GM19397 (cell line): Measurements from ENCODE around the gene INO80B.
"Not testable (repeated sequence)": the region's sequence is repeated elsewhere in the genome, so short reads cannot be mapped to it uniquely, and the experiment has no call there.

Experiments
- ATAC-seq: cut with Tn5 transposase; IDR thresholded peaks from one replicate; pipeline ENCODE4 v1.9.1; 2021; ENCODE audit warnings: mild to moderate bottlenecking, moderate library complexity; ENCODE audit not compliant: unreplicated experiment

INO80B gene

DNA sequence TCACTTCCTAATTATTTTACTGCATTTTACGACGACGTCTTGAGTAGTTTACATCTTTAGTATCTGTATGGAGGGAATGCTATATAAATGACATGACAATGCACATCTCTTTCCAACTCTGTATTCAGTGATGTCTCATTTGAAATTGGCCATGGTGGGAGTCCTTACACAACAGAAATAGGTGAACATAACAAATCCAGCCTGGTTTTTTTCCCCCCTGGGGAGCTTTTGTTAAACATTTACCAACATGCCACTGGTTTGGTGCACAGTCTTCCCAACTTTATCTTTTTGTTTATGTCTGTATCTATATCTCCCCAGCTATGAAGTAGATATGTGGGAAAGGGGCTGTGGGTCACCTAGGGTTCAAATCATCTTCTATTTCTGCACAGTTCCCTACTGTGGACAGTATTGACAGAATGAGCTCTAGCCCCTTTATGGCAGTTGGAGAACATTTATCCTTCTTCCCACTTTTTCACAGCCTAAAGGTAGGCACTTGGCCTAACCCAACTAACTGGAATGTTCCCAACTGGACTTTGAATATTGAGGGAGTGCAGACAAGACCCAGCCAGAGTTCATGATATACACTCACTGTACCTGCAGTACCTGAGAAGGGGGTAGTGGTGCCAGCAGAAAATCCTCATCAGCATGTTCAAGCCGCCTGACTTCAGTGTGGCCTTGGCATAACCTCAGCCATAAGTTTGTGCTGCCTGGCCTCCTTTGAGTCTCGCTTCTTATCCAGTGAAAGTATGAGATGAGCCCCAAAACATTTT lies 7.5 kb upstream of the INO80B start:
- no peak for ATAC-seq

DNA sequence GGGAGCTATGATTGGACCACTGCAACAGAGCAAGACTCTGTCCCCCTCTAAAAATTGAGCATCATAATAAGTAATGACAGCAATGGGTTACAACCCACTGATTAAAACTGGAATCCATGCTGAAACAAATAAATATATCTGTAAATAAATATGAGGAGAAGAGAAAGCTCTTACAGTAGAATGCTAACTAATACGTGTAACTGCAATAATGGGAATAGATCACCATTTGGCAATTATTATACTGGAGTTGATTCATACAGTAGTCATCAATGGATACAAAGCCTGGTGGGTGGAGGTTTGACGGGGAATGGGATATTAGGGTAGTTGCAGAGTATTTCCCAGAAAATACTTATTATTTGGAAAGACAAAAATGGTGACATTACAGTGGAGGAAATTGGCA lies 6.1 kb upstream of the INO80B start:
- ATAC-seq, result no peak

DNA sequence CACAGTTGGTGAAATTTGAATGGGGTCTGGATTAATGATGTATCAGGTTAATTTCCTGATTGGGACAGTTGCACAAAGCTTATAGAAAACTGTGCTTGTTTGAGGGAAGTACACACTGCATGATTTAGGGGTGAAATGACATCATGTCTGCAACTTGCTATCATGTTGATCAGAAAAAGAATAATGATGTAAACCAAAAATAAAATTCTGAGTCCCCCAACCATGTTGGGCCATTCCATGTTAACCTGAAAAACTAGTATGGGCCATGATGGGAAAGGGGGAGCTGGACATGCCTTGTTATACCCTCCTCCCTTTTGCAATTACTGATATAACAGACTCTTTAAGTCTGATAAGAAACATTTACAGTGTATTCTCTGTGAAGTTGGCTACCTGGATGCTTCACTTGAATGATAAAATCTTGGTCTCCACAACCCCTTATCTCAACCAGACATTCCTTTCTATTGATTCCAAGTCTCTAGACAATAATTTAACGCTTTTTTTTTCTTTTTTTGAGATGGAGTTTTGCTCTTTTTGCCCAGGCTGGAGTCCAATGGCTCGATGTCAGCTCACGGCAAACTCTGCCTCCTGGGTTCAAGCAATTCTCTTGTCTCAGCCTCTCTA lies 4.2 kb upstream of the INO80B start:
- no peak for ATAC-seq

- ATAC-seq, result no peak
Measured at GRCh38 chr2:74457129-74457548, 2.3 kb downstream of the INO80B start.

DNA sequence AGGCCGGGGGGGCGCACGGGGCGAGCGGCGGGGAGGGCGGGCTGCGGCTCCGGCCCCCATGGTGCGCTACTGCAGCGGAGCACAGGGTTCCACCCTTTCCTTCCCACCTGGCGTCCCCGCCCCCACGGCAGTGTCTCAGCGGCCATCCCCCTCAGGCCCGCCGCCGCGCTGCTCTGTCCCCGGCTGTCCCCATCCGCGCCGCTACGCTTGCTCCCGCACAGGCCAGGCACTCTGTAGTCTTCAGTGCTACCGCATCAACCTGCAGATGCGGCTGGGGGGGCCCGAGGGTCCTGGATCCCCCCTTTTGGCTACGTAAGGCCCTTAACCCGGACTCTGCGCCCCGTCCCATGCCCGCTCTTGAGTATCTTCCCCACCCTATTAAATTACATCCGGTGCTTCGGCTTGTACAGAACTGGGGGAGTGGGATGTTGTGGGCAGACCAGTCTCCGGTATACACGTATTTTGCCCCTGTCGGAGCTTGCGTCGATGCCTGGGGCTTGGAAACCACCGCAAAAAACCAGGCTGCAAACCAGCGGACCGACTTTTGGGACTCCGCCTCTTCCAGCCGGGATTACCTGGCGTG lies 2.8 kb downstream of the INO80B start:
- peak; percentile 37 for ATAC-seq

GRCh38 chr2:74458132-74458937 lies 3.4 kb downstream of the INO80B start, which contains the start of gene WBP1:
TSS of gene WBP1 (plus strand) at chr2:74458438. CDS start at chr2:74458603, 165 bp downstream.
- peak; percentile 78 for ATAC-seq

GRCh38 chr2:74458938-74459363 lies 4.1 kb downstream of the INO80B start:
- ATAC-seq, result no peak

- not testable (repeated sequence) for ATAC-seq
Measured at GRCh38 chr2:74459503-74460118, 4.7 kb downstream of the INO80B start.

DNA sequence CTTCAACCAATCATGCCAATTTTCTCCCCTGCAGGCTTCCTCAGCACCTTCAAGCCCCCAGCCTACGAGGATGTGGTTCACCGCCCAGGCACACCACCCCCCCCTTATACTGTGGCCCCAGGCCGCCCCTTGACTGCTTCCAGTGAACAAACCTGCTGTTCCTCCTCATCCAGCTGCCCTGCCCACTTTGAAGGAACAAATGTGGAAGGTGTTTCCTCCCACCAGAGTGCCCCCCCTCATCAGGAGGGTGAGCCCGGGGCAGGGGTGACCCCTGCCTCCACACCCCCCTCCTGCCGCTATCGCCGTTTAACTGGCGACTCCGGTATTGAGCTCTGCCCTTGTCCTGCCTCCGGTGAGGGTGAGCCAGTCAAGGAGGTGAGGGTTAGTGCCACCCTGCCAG lies 5.3 kb downstream of the INO80B start:
- ATAC-seq, result not testable (repeated sequence)

- ATAC-seq, result no peak
Measured at GRCh38 chr2:74461187-74462053, 6.5 kb downstream of the INO80B start.

DNA sequence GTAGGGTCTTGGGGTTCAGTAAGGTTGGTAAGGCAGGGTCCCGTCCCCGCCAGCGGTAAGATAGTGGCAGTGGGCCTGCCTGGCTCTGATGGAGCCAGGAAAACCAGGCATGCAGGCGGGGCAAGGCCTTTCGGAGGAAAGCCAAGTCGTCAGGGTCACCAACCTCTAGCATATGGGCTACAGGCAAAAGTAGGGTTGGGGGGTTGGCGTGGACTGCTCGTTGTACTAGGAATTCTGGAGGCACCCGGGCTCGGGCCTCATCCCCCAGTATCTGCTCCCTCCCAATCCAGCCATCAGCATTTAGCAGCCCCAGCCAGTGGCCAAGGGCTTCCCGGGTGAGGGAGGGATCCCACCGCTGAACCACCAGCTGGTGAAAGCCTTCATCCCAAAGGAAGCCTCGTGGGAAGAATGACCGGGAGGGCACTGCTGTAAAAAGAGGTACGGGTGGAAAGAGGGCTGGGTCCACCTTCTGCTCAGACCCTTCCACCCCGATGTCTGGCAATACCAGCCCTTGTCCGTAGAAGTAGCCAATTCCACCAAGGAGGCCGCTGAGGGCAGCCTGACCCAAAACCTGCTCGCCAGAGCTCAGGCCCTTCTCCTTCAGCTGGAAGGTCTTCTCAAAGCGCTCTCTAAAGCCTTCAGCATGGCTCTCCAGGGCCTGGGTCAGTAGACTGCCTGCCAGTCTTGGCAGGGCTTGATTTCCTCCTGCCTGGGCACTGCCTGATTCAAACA lies 7.3 kb downstream of the INO80B start:
- no peak for ATAC-seq

- no peak for ATAC-seq
Measured at GRCh38 chr2:74462786-74463105, 7.9 kb downstream of the INO80B start.

DNA sequence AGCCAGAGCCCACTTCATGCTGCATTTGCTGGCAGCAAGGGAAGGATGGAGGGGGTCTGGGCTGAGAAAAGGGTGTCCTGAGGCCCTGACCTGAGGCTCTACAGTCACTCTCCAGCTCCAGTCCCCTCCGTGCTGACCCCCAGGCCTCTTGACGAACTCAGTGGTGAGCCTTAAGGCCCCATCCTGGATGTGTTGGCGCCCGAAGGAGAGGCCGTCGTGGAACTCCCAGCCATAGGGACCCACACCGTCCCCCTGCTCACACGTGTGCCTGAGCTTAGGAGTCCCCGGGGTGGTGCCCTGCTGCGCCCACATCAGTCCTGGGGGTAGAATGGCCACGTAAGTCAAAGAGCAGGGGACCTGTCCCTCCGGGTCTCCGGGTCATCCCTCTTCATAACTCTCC lies 9.5 kb downstream of the INO80B start:
- ATAC-seq, result no peak

DNA sequence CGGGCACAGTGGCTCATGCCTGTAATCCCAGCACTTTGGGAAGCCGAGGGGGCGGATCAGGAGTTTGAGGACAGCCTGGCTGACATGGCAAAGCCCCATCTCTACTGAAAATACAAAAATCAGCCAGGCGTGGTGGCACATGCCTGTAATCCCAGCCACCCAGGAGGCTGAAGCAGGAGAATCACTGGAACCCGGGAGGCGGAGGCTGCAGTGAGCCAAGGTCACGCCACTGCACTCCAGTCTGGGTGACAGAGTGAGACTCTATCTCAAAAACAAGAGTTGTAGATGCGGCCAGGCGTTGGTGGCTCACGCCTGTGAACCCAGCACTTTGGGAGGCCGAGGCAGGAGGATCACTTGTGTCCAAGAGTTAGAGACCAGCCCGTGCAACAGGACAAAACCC lies 15.9 kb downstream of the INO80B start:
- not testable (repeated sequence) for ATAC-seq

- ATAC-seq, result no peak
Measured at GRCh38 chr2:74471332-74472065, 16.6 kb downstream of the INO80B start.

DNA sequence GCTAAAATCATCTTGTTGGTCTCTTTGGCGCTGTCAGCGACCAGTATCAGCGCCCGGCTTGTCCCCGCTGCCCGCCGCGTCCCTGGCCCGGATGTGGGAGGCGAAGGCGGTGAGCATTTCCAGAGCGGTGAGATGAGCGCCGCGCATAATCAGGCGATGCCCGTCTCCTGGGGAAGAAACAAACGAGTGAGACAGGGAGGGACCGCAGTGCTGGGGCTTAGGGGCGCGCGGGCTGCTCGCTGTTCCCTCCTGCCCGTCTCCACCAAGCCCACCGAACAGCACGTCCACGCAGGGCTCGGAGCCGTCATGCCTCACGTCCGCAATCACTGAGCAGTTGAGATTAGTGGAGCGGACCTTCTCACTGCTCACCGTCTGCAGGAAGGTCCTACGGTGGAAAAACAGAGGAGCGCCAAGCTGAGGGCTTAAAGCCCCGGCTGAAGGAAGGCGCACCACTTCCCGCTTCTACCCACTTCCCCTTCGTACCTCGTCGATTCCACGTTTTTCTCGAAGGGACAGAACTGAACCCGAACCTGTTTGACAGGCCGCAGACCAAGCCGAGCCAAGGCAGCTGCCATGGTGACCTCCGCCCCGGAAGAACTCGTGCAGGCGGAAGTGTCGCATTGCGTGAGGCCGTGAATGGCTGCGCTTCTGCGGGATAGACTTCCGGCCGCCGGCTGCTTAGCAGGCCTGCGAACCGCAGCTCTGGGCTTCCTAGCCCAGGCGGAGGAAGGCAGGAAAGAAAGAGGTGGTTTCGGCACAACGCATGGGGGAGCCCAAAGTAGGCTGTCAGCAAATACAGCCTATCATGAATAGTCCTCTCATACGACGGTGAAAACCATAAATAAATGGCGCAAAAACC lies 17.4 kb downstream of the INO80B start, which contains the start of gene MRPL53:
MRPL53 (minus strand) TSS at position 595 of the 859 bp plus-strand sequence; CDS start at position 575, 20 bp downstream.
- peak; percentile 83 for ATAC-seq

GRCh38 chr2:74472945-74473258 lies 18.0 kb downstream of the INO80B start:
- no peak for ATAC-seq

GRCh38 chr2:74474481-74474880 lies 19.6 kb downstream of the INO80B start:
- no peak for ATAC-seq
